HepG2 (cell line): ENCODE measurements around the gene TSSK3. TPM values are rescaled to one million over a fixed set of nuclear protein-coding genes. Genes with fewer than 3 reads are reported as not detected.

Source experiments
- ATAC-seq: fragments of 200-7000 bp; cut with Tn5 transposase; 3 replicates; pipeline ENCODE4 v1.9.1; 2020; ENCODE audit warnings: mild to moderate bottlenecking, moderate library complexity
- BruUV-seq: library from RNA; stranded (reverse); fragments of 400-500 nt; replicated peaks from 2 replicates; lab custom pipeline; 2021; lab: Mats Ljungman, UMichigan
- CTCF ChIA-PET: fragments of 300-600 bp; formaldehyde crosslinking; extraction: SDS; loops from one replicate; lab custom pipeline; 2021; ENCODE audit warnings: low total read pairs, inconsistent platforms, low intra/inter-chr PET ratio; lab: Yijun Ruan, JAX
- POLR2A ChIA-PET: fragments of 350-600 bp; sonication (Branson Sonifier 250); formaldehyde crosslinking; loops from one replicate; lab custom pipeline; 2020; ENCODE audit warnings: antibody characterized with exemption, inconsistent platforms; lab: Yijun Ruan, JAX
- DNase-seq: peaks from one replicate; pipeline ENCODE4 v3.0.0-alpha.2; 2015; ENCODE audit warnings: low spot score
- FAIRE-seq: peaks from 3 replicates; lab custom pipeline; 2011; peaks lifted over from hg19 to GRCh38; lab: Jason Lieb, UNC
- H2AFZ ChIP-seq: one replicate; pipeline ENCODE4 v1.6.1; 2011; ENCODE audit warnings: low read length, inconsistent platforms
- H3K27ac ChIP-seq: fragments of 300-600 bp; 3 replicates; pipeline ENCODE4 v1.8.0; 2011; ENCODE audit warnings: mixed run types, mild to moderate bottlenecking, mixed read lengths, low read length, inconsistent platforms; ENCODE audit not compliant: insufficient read depth; ENCODE audit errors: extremely low read length
- H3K27me3 ChIP-seq, 2 experiments: fragments of 200-600 bp in 1 of 2; 2 replicates in 1 of 2; 3 replicates in 1 of 2; pipeline versions ENCODE4 v1.6.0 to v1.8.0; 2011; ENCODE audit warnings: low read length in 2 of 2, mild to moderate bottlenecking in 2 of 2, moderate library complexity in 2 of 2, inconsistent platforms in 1 of 2; ENCODE audit not compliant: insufficient read depth in 2 of 2, control insufficient read depth in 1 of 2
- H3K36me3 ChIP-seq, 2 experiments: fragments of 200-600 bp in 1 of 2; replicated peaks in 1 of 2; 2 replicates in 1 of 2; 3 replicates in 1 of 2; pipeline versions ENCODE4 v1.5.1 to v1.8.0; 2011; ENCODE audit warnings: low read length in 2 of 2, inconsistent platforms in 1 of 2; ENCODE audit not compliant: insufficient read depth in 2 of 2, control insufficient read depth in 1 of 2
- H3K4me1 ChIP-seq: 2 replicates; pipeline ENCODE4 v1.5.1; 2012; ENCODE audit warnings: low read length, inconsistent platforms; ENCODE audit not compliant: insufficient read depth
- H3K4me2 ChIP-seq: 2 replicates; pipeline ENCODE4 v1.6.0; 2011; ENCODE audit warnings: low read depth, low read length, inconsistent platforms
- H3K4me3 ChIP-seq, 3 experiments: fragments of 200-600 bp in 1 of 3; sonication (generic), shearing (Covaris generic) in 1 of 3; replicated peaks in 1 of 3; 2 replicates each; pipeline ENCODE4 v1.5.1; 2011 to 2016; ENCODE audit warnings: low read length in 3 of 3, inconsistent platforms in 2 of 3, low read depth in 2 of 3, mild to moderate bottlenecking in 2 of 3, control low read depth in 1 of 3, mixed read lengths in 1 of 3; ENCODE audit not compliant: insufficient read depth in 1 of 3
- H3K79me2 ChIP-seq: one replicate; pipeline ENCODE4 v1.6.1; 2011; ENCODE audit warnings: low read length, inconsistent platforms; ENCODE audit not compliant: insufficient read depth
- H3K9ac ChIP-seq: 2 replicates; pipeline ENCODE4 v1.6.0; 2011; ENCODE audit warnings: mild to moderate bottlenecking, low read depth, low read length, inconsistent platforms; ENCODE audit not compliant: insufficient read depth
- H3K9me3 ChIP-seq: 2 replicates; pipeline ENCODE4 v1.5.1; 2012; ENCODE audit warnings: mild to moderate bottlenecking, low read length
- H4K20me1 ChIP-seq: 2 replicates; pipeline ENCODE4 v1.6.0; 2011; ENCODE audit warnings: inconsistent platforms, mild to moderate bottlenecking, low read length, moderate library complexity; ENCODE audit not compliant: insufficient read depth
- CENPX ChIP-seq: sonication (generic); formaldehyde crosslinking; IDR thresholded peaks from 2 replicates; pipeline ENCODE4 v1.9.0; 2021; ENCODE audit warnings: mild to moderate bottlenecking, missing genetic modification reagents, moderate library complexity
- CREM ChIP-seq, 2 experiments: sonication (generic) in 1 of 2; formaldehyde crosslinking in 1 of 2; IDR thresholded peaks; 2 replicates each; pipeline versions ENCODE4 v1.4.0 to v1.6.1; 2016 to 2020; ENCODE audit warnings: antibody characterized with exemption in 1 of 2, mild to moderate bottlenecking in 1 of 2, missing genetic modification reagents in 1 of 2
- GPN1 ChIP-seq: sonication (generic); formaldehyde crosslinking; IDR thresholded peaks from 2 replicates; pipeline ENCODE4 v1.5.1; 2020; ENCODE audit warnings: missing genetic modification reagents, borderline replicate concordance
- IKZF5 ChIP-seq: IDR thresholded peaks from 2 replicates; pipeline ENCODE4 v1.6.1; 2018; ENCODE audit warnings: missing genetic modification reagents, mild to moderate bottlenecking, missing compliant biosample characterization
- MTF2 ChIP-seq: sonication (generic); formaldehyde crosslinking; IDR thresholded peaks from 2 replicates; pipeline ENCODE4 v1.5.0; 2020; ENCODE audit warnings: missing genetic modification reagents, borderline replicate concordance
- NR2F6 ChIP-seq, 2 experiments: IDR thresholded peaks; 2 replicates each; pipeline ENCODE4 v1.6.1; 2016; ENCODE audit warnings: antibody characterized with exemption in 1 of 2, mild to moderate bottlenecking in 1 of 2
- RORA ChIP-seq: sonication (generic); formaldehyde crosslinking; IDR thresholded peaks from 2 replicates; pipeline ENCODE4 v1.5.0; 2020; ENCODE audit warnings: mild to moderate bottlenecking, missing genetic modification reagents, moderate library complexity
- THAP7 ChIP-seq: sonication (generic); formaldehyde crosslinking; IDR thresholded peaks from 2 replicates; pipeline ENCODE4 v1.8.1; 2023; ENCODE audit warnings: mild to moderate bottlenecking, missing genetic modification reagents
- ZFP82 ChIP-seq: sonication (generic); formaldehyde crosslinking; IDR thresholded peaks from 2 replicates; pipeline ENCODE4 v1.5.1; 2020; ENCODE audit warnings: mild to moderate bottlenecking, missing genetic modification reagents, borderline replicate concordance
- ZNF615 ChIP-seq: sonication (generic); formaldehyde crosslinking; IDR thresholded peaks from 2 replicates; pipeline ENCODE4 v1.5.0; 2020; ENCODE audit warnings: mild to moderate bottlenecking, missing genetic modification reagents, borderline replicate concordance
- WGBS: methylation state at CpG from one replicate; pipeline ENCODE4 v1.1.6; 2017; ENCODE audit warnings: low lambda C conversion rate; 5-methylcytosine and 5-hydroxymethylcytosine counted together
- in situ Hi-C: cut with HindIII; loops from 2 replicates; pipeline ENCODE4 v1.10.0; 2017; ENCODE audit warnings: low pct_unique_long_range_greater_than_20kb; ENCODE audit not compliant: extremely low pct_ligation_motif_present
- intact Hi-C: fragments of 100-400 bp; cut with micrococcal nuclease; formaldehyde crosslinking; loops from one replicate; pipeline ENCODE4 v1.10.0; 2022; ENCODE audit not compliant: unreplicated experiment
- polyA plus RNA-seq, 8 experiments: library from polyadenylated mRNA; depleted of rRNA in 3 of 8; stranded (reverse) in 7 of 8; unstranded in 1 of 8; fragments of >200 nt; fragmentation: Illumina TruSeq in 4 of 8; extraction: Trizol in 4 of 8; gene quantifications; 2 replicates each; pipeline versions ENCODE4 v1.2.1 to v1.2.3, GENCODE V29; 2011 to 2016; ENCODE audit warnings: low read depth in 4 of 8, missing spikeins in 1 of 8, mixed read lengths in 1 of 8; ENCODE audit not compliant: insufficient read depth in 1 of 8
- total RNA-seq, 5 experiments: library from RNA; depleted of rRNA; stranded (reverse); fragments of >200 nt; fragmentation: Illumina TruSeq; extraction: Trizol; gene quantifications; 2 replicates each; pipeline ENCODE4 v1.2.3, GENCODE V29; 2016; ENCODE audit warnings: low read depth in 1 of 5

The TSSK3 gene
- total and polyA plus RNA-seq, 2 of the 13 experiments (the other 11 are each of a cell fraction or from before 2014, with no cell fraction given), result 1.0 to 1.1 TPM

DNA sequence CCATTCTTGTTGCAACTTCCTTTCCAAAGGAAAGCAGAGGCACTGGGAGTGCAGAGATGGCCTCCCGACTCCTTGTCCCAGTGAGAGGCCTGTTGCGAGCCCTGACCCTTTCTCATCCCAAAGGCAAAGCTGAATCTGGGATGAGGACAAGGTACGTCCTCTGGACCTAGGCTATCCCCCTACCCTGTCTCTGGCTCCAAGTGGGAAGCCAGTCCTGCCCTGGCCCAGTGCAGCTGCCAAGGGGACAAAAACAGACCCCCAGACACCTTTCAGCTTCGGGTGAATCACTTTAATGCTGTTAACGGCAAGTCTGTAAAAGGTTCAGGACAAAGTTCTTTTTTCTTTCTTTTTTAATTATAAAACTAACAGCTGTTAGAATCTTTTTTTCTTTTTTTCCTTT, 2.5 kb downstream of the TSSK3 start:
- H3K4me3 ChIP-seq, result no peak overlapping the region
- no peaks in the 10 kb centered on the region for H3K4me1 ChIP-seq
- BruUV-seq, result TSS peak; percentile 26
- no peaks in the 10 kb centered on the region for H3K79me2 ChIP-seq
- no peak overlapping the region for H3K4me2 ChIP-seq
- H3K36me3 ChIP-seq, result peaks cover 20 to 59% of the 10 kb centered on the region in 2 experiments
- CTCF ChIA-PET, result no interaction called here
- no peak for TF ChIP-seq MTF2
- TF ChIP-seq THAP7 (CRISPR knock-in tag), result no peak
- intact Hi-C loops (no loop called here), in situ Hi-C loops (no loop called here)
- 93% methylated on average over 3 of the region's 5 CpGs for WGBS
- H3K9ac ChIP-seq, result no peak overlapping the region
- H3K9me3 ChIP-seq, result no peaks in the 10 kb centered on the region
- ATAC-seq (no peak), FAIRE-seq (no peak), DNase-seq (no peak)
- no peak overlapping the region for H2AFZ ChIP-seq
- H3K27ac ChIP-seq, result no peak overlapping the region
- no peaks in the 10 kb centered on the region for H3K27me3 ChIP-seq
- POLR2A ChIA-PET, result interaction anchor here (1.3 to 1.7 kb wide), 2 partner anchors 13 to 26 kb away, joined by 3 to 7 read pairs; no protein-coding TSS in a partner anchor
- no peaks in the 10 kb centered on the region for H4K20me1 ChIP-seq

DNA sequence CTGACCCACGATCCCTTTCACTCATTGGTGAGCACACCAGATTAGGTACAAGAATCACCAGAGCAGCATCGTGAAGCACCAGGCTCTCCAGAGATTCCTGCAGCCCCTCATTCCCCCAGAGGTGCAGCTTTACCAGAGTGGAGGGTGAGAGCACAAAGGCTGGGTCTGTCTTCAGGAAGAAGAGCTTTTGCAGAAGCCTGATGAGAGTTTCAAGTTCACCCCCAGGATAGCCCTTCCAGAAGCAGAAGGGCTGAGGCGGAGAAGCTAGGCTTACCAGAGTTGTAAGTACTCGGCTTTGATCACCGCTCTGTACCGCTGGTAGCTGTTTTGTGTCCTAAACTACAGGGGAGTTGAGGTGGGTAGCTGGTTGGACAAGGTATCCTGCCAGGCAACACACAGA, 3.1 kb downstream of the TSSK3 start:
- H3K27ac ChIP-seq, result no peak overlapping the region
- H3K4me2 ChIP-seq, result no peak overlapping the region
- POLR2A ChIA-PET, result interaction anchor here (0.9 to 1.7 kb wide), 4 partner anchors 13 to 29 kb away, joined by 3 to 7 read pairs (median 4); partner anchors contain the start of genes BSDC1 and MARCKSL1
- no TSS peak for BruUV-seq
- FAIRE-seq (no peak), ATAC-seq (no peak), DNase-seq (no peak)
- no peaks in the 10 kb centered on the region for H3K4me1 ChIP-seq
- intact Hi-C loops, result no loop called here
- H3K79me2 ChIP-seq, result no peaks in the 10 kb centered on the region
- WGBS, result 97% methylated on average over 6 of the region's 6 CpGs
- no peaks in the 10 kb centered on the region for H3K9me3 ChIP-seq
- no peak overlapping the region for H2AFZ ChIP-seq
- H3K4me3 ChIP-seq, result no peak overlapping the region
- no peak overlapping the region for H3K9ac ChIP-seq
- in situ Hi-C loops, result no loop called here
- CTCF ChIA-PET, result no interaction called here
- peaks cover 20 to 59% of the 10 kb centered on the region in 2 experiments for H3K36me3 ChIP-seq
- H3K27me3 ChIP-seq, result no peaks in the 10 kb centered on the region
- no peaks in the 10 kb centered on the region for H4K20me1 ChIP-seq
- no peak for TF ChIP-seq NR2F6 (IDR thresholded peaks at IDR 0.05)
- no peak for TF ChIP-seq NR2F6 (CRISPR knock-in tag; IDR thresholded peaks at IDR 0.05)
- no peak for TF ChIP-seq CENPX
- no peak for TF ChIP-seq ZFP82 (CRISPR knock-in tag)
- TF ChIP-seq CREM (IDR thresholded peaks at IDR 0.05), result no peak
- no peak for TF ChIP-seq CREM (CRISPR knock-in tag; IDR thresholded peaks at IDR 0.05)
- no peak for TF ChIP-seq IKZF5 (CRISPR knock-in tag)
- TF ChIP-seq ZNF615 (CRISPR knock-in tag), result no peak
- TF ChIP-seq RORA (CRISPR knock-in tag), result no peak
- no peak for TF ChIP-seq GPN1 (CRISPR knock-in tag)
